Measurements from ENCODE around the gene GAS7. TPM values are rescaled to one million over a fixed set of nuclear protein-coding genes. Genes with fewer than 3 reads are reported as not detected.
A peak's percentile ranks its signal among the peaks of the same experiment; 100 is the strongest.

Gene GAS7
- total and polyA plus RNA-seq, 2 experiments from 2014 or later: 1.9 to 10.7 TPM

GRCh38 chr17:10183931-10184930, 14.2 kb downstream of the GAS7 start:
- Histone ChIP-seq H3F3A (replicated peaks; ENCODE audit: low read depth) (no peaks in the 10 kb centered on the region), H3K9me2 (ENCODE audit: insufficient read depth) (0 out of 2 replicates have a peak, but pooled peaks cover 6% of the 10 kb centered on the region), H3K4me1 (ENCODE audit: insufficient read depth) (peaks cover 30% of the 10 kb centered on the region), H3K36me3 (ENCODE audit: insufficient read depth) (no peaks in the 10 kb centered on the region), H3K27ac (ENCODE audit: low read depth) (peak overlapping the region; percentile 78; the same call in 1 of the 2 replicates), H4K20me1 (replicated peaks; ENCODE audit: insufficient read depth) (no peaks in the 10 kb centered on the region), H3K27me3 (ENCODE audit: insufficient read depth) (no peaks in the 10 kb centered on the region), H2AFZ (no peak overlapping the region), H3K4me3 (peak overlapping the region; percentile 24; the same call in 1 of the 2 replicates), H3K4me2 (peak overlapping the region; percentile 56), H3K79me2 (replicated peaks; ENCODE audit: insufficient read depth) (no peaks in the 10 kb centered on the region)
- H3K4me1 Mint-ChIP-seq: peaks cover 35% of the 10 kb centered on the region
- ATAC-seq: peak; percentile 59
- no peak for TF ChIP-seq STAT1 (IDR thresholded peaks at IDR 0.05; ENCODE audit: unreplicated experiment)
- TF ChIP-seq CREB1 (CRISPR knock-in tag; IDR thresholded peaks at IDR 0.05; ENCODE audit: low read depth): no peak
- no peak for TF ChIP-seq REST (IDR thresholded peaks at IDR 0.05; ENCODE audit: unreplicated experiment)
- TF ChIP-seq CTCF (conservative IDR thresholded peaks at IDR 0.05; ENCODE audit: low read depth in 2 of 2): no peak
- TF ChIP-seq ZNF331 (CRISPR knock-in tag; IDR thresholded peaks at IDR 0.05; ENCODE audit: low read depth): no peak
- TF ChIP-seq POLR2AphosphoS5 (IDR thresholded peaks at IDR 0.05; ENCODE audit: low read depth): no peak
- no peak for TF ChIP-seq NANOG (IDR thresholded peaks at IDR 0.05; ENCODE audit: borderline replicate concordance)
- no peak for TF ChIP-seq EZH2 (IDR thresholded peaks at IDR 0.05; ENCODE audit: low read depth, unreplicated experiment)
- no peak for TF ChIP-seq ZNF462 (CRISPR knock-in tag; IDR thresholded peaks at IDR 0.05)
- no peak for TF ChIP-seq JUNB (IDR thresholded peaks at IDR 0.05; ENCODE audit: unreplicated experiment)
- TF ChIP-seq ETS1 (IDR thresholded peaks at IDR 0.05): no peak
- no peaks in the 10 kb centered on the region for H3K36me3 Mint-ChIP-seq (ENCODE audit: low read depth)
- peak; percentile 74 for DNase-seq (ENCODE audit: low spot score)
- H3K4me3 Mint-ChIP-seq: no peak overlapping the region
- no peak overlapping the region for H3K27ac Mint-ChIP-seq
- H3K9me3 Mint-ChIP-seq: no peaks in the 10 kb centered on the region
- H3K27me3 Mint-ChIP-seq (ENCODE audit: insufficient read depth, low read depth, poor library complexity): no peaks in the 10 kb centered on the region
